Skeletal muscle satellite cell (primary cell): ENCODE measurements around the gene KLHL6.

Experiments used
- H3K27me3 ChIP-seq: 2 replicates; pipeline ENCODE4 v1.7.0; 2013; ENCODE audit warnings: low read length; ENCODE audit not compliant: control insufficient read depth, insufficient read depth
- H3K36me3 ChIP-seq: 2 replicates; pipeline ENCODE4 v1.7.0; 2013; ENCODE audit warnings: mild to moderate bottlenecking, control low read depth, low read length; ENCODE audit not compliant: insufficient read depth
- H3K4me1 ChIP-seq: 2 replicates; pipeline ENCODE4 v1.7.0; 2013; ENCODE audit warnings: low read length; ENCODE audit not compliant: control insufficient read depth, insufficient read depth
- H3K4me2 ChIP-seq: 2 replicates; pipeline ENCODE4 v1.7.0; 2013; ENCODE audit warnings: mild to moderate bottlenecking, low read length
- H3K4me3 ChIP-seq: 2 replicates; pipeline ENCODE4 v1.7.0; 2013; ENCODE audit warnings: low read length
- H3K9ac ChIP-seq: 2 replicates; pipeline ENCODE4 v1.7.0; 2013; ENCODE audit warnings: mild to moderate bottlenecking, low read depth, low read length, moderate library complexity
- H3K9me3 ChIP-seq: replicated peaks from 2 replicates; pipeline ENCODE4 v1.7.0; 2013; ENCODE audit warnings: mild to moderate bottlenecking, control low read depth, low read length

KLHL6 gene

GRCh38 chr3:183500319-183500718, 55.2 kb downstream of the KLHL6 start:
- Histone ChIP-seq H3K27me3 (peaks cover 26% of the 10 kb centered on the region), H3K4me1 (no peaks in the 10 kb centered on the region), H3K4me3 (no peak overlapping the region), H3K9ac (no peak overlapping the region), H3K4me2 (no peak overlapping the region), H3K36me3 (no peaks in the 10 kb centered on the region), H3K9me3 (no peaks in the 10 kb centered on the region)

- no peaks in the 10 kb centered on the region for H3K4me1 ChIP-seq
- H3K9ac ChIP-seq: no peak overlapping the region
- H3K9me3 ChIP-seq: no peaks in the 10 kb centered on the region
- no peaks in the 10 kb centered on the region for H3K36me3 ChIP-seq
- peaks cover 36% of the 10 kb centered on the region for H3K27me3 ChIP-seq
- no peak overlapping the region for H3K4me3 ChIP-seq
- no peak overlapping the region for H3K4me2 ChIP-seq
Measured at GRCh38 chr3:183498634-183499033, 56.9 kb downstream of the KLHL6 start.

GRCh38 chr3:183497313-183497712, 58.2 kb downstream of the KLHL6 start:
- Histone ChIP-seq H3K9me3 (no peaks in the 10 kb centered on the region), H3K27me3 (peaks cover 42% of the 10 kb centered on the region), H3K9ac (no peak overlapping the region), H3K4me1 (peaks cover 6% of the 10 kb centered on the region), H3K4me2 (no peak overlapping the region), H3K4me3 (no peak overlapping the region), H3K36me3 (no peaks in the 10 kb centered on the region)

- Histone ChIP-seq H3K9me3 (no peaks in the 10 kb centered on the region), H3K4me2 (no peak overlapping the region), H3K9ac (no peak overlapping the region), H3K27me3 (peaks cover 38% of the 10 kb centered on the region), H3K4me3 (no peak overlapping the region), H3K36me3 (no peaks in the 10 kb centered on the region), H3K4me1 (peaks cover 6% of the 10 kb centered on the region)
Measured at GRCh38 chr3:183496311-183496710, 59.2 kb downstream of the KLHL6 start.

GRCh38 chr3:183494341-183494740, 61.2 kb downstream of the KLHL6 start:
- H3K36me3 ChIP-seq: no peaks in the 10 kb centered on the region
- no peak overlapping the region for H3K4me2 ChIP-seq

GRCh38 chr3:183493296-183494045, 62.0 kb downstream of the KLHL6 start:
- Histone ChIP-seq H3K4me1 (peaks cover 6% of the 10 kb centered on the region), H3K4me3 (no peak overlapping the region), H3K36me3 (no peaks in the 10 kb centered on the region), H3K27me3 (peaks cover 21% of the 10 kb centered on the region), H3K9me3 (no peaks in the 10 kb centered on the region), H3K9ac (no peak overlapping the region), H3K4me2 (no peak overlapping the region)

More at GRCh38 chr3:183494341-183494740, 61.2 kb downstream of the KLHL6 start:
- peaks cover 6% of the 10 kb centered on the region for H3K4me1 ChIP-seq
- H3K9ac ChIP-seq: no peak overlapping the region
- no peak overlapping the region for H3K4me3 ChIP-seq
- H3K27me3 ChIP-seq: peaks cover 21% of the 10 kb centered on the region
- no peaks in the 10 kb centered on the region for H3K9me3 ChIP-seq

- Histone ChIP-seq H3K9ac (no peak overlapping the region), H3K4me1 (peaks cover 6% of the 10 kb centered on the region), H3K4me3 (no peak overlapping the region), H3K27me3 (peaks cover 24% of the 10 kb centered on the region), H3K9me3 (no peaks in the 10 kb centered on the region), H3K36me3 (no peaks in the 10 kb centered on the region), H3K4me2 (no peak overlapping the region)
Measured at GRCh38 chr3:183492849-183493179, 62.7 kb downstream of the KLHL6 start.

GRCh38 chr3:183491923-183492848, 63.3 kb downstream of the KLHL6 start:
- Histone ChIP-seq H3K9ac (no peak overlapping the region), H3K36me3 (no peaks in the 10 kb centered on the region)

GRCh38 chr3:183491109-183491922, 64.2 kb downstream of the KLHL6 start:
- Histone ChIP-seq H3K9ac (no peak overlapping the region), H3K36me3 (no peaks in the 10 kb centered on the region), H3K4me3 (no peak overlapping the region)

More at GRCh38 chr3:183491923-183492848, 63.3 kb downstream of the KLHL6 start:
- H3K4me1 ChIP-seq: peaks cover 6% of the 10 kb centered on the region
- no peaks in the 10 kb centered on the region for H3K9me3 ChIP-seq
- no peak overlapping the region for H3K4me3 ChIP-seq
- H3K27me3 ChIP-seq: peaks cover 27% of the 10 kb centered on the region
- no peak overlapping the region for H3K4me2 ChIP-seq

GRCh38 chr3:183490653-183491052, 64.9 kb downstream of the KLHL6 start:
- H3K9ac ChIP-seq: no peak overlapping the region
- peaks cover 31% of the 10 kb centered on the region for H3K27me3 ChIP-seq
- H3K4me2 ChIP-seq: no peak overlapping the region
- H3K4me3 ChIP-seq: no peak overlapping the region
- no peaks in the 10 kb centered on the region for H3K9me3 ChIP-seq
- H3K36me3 ChIP-seq: no peaks in the 10 kb centered on the region
- H3K4me1 ChIP-seq: peaks cover 6% of the 10 kb centered on the region

More at GRCh38 chr3:183491109-183491922, 64.2 kb downstream of the KLHL6 start:
- Histone ChIP-seq H3K4me1 (peaks cover 6% of the 10 kb centered on the region), H3K27me3 (peaks cover 31% of the 10 kb centered on the region), H3K4me2 (no peak overlapping the region), H3K9me3 (no peaks in the 10 kb centered on the region)

- Histone ChIP-seq H3K36me3 (no peaks in the 10 kb centered on the region), H3K27me3 (peaks cover 28% of the 10 kb centered on the region), H3K4me3 (no peak overlapping the region), H3K4me2 (no peak overlapping the region), H3K9me3 (no peaks in the 10 kb centered on the region), H3K9ac (no peak overlapping the region), H3K4me1 (peaks cover 6% of the 10 kb centered on the region)
Measured at GRCh38 chr3:183490211-183490601, 65.3 kb downstream of the KLHL6 start.
